Measurements from ENCODE around the gene FADS1. TPM values are rescaled to one million over a fixed set of nuclear protein-coding genes. Genes with fewer than 3 reads are reported as not detected.

Gene FADS1
- total RNA-seq, 1 donor from 2014 or later, result 74.6 TPM

DNA sequence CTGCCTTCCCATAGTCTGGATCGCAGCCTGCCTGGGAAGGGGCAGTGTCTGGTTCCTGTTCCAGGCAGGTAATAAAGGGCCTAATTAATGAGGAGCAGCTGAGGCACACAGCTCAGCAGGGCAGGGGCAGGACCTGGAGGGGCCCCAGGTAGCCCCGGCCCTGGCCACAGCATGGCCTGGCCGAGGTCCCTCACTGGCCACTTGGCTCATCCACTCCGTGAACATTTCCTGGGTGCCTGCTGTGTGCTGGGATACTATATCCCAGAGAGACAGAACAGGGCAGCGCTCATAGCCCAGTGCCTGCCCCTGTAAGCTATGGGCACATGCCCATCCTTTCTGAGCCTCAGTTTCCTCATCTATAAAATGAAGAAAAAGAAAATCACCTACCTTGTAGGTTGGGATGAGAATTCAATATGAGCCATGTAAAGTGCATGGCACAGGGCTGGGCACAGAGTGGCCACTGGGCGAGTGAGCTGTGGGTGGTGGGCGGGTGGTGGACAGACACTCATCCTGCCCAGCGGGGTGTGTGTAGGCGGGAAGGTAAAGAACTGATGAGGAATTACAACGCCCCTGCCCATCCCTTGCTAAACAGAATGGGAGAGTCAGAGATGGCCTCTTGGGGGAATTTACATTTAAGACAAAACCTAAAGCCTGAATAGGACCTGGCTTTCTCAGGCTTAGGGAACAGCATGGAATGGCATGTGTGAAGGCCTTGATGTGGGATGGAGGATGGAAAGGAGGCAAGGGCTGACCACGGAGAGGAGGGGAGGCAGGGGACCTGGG is 55.2 kb downstream of the FADS1 start:
- Mint-ChIP-seq H3K9me3 (ENCODE audit: unreplicated experiment) (no peaks in the 10 kb centered on the region), H3K27ac (ENCODE audit: unreplicated experiment) (no peak overlapping the region), H3K27me3 (ENCODE audit: low read depth, unreplicated experiment) (no peaks in the 10 kb centered on the region), H3K4me3 (ENCODE audit: unreplicated experiment) (no peak overlapping the region), H3K36me3 (ENCODE audit: low read depth, unreplicated experiment) (peaks cover 4% of the 10 kb centered on the region), H3K4me1 (ENCODE audit: low read depth, unreplicated experiment) (peaks cover 24% of the 10 kb centered on the region)
- Histone ChIP-seq H3K27me3 (ENCODE audit: insufficient read depth, low read length) (no peaks in the 10 kb centered on the region), H3K79me2 (ENCODE audit: insufficient read depth, low read length) (peaks cover 53% of the 10 kb centered on the region), H3K36me3 (ENCODE audit: insufficient read depth, low read length) (no peaks in the 10 kb centered on the region), H3K4me1 (ENCODE audit: insufficient read depth, low read length) (peaks cover 28% of the 10 kb centered on the region), H3K9ac (ENCODE audit: low read length) (no peak overlapping the region), H4K20me1 (ENCODE audit: insufficient read depth, low read length) (peaks cover 14% of the 10 kb centered on the region), H3K9me3 (ENCODE audit: insufficient read depth, low read depth, low read length) (no peaks in the 10 kb centered on the region), H3K4me3 (ENCODE audit: insufficient read depth, low read depth, low read length) (no peak overlapping the region), H2AFZ (ENCODE audit: low read depth, low read length) (no peak overlapping the region), H3K4me2 (ENCODE audit: low read length) (no peak overlapping the region), H3K27ac (ENCODE audit: low read depth, low read length) (no peak overlapping the region)
- no peak for TF ChIP-seq EZH2 (IDR thresholded peaks at IDR 0.05; ENCODE audit: insufficient read depth, low read length)
- TF ChIP-seq, protein P1, sequence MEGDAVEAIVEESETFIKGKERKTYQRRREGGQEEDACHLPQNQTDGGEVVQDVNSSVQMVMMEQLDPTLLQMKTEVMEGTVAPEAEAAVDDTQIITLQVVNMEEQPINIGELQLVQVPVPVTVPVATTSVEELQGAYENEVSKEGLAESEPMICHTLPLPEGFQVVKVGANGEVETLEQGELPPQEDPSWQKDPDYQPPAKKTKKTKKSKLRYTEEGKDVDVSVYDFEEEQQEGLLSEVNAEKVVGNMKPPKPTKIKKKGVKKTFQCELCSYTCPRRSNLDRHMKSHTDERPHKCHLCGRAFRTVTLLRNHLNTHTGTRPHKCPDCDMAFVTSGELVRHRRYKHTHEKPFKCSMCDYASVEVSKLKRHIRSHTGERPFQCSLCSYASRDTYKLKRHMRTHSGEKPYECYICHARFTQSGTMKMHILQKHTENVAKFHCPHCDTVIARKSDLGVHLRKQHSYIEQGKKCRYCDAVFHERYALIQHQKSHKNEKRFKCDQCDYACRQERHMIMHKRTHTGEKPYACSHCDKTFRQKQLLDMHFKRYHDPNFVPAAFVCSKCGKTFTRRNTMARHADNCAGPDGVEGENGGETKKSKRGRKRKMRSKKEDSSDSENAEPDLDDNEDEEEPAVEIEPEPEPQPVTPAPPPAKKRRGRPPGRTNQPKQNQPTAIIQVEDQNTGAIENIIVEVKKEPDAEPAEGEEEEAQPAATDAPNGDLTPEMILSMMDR (IDR thresholded peaks at IDR 0.05; ENCODE audit: insufficient read depth, low read depth, low read length), result no peak
- FAIRE-seq, result no peak
- DNase-seq (ENCODE audit: low read depth), result no peak

DNA sequence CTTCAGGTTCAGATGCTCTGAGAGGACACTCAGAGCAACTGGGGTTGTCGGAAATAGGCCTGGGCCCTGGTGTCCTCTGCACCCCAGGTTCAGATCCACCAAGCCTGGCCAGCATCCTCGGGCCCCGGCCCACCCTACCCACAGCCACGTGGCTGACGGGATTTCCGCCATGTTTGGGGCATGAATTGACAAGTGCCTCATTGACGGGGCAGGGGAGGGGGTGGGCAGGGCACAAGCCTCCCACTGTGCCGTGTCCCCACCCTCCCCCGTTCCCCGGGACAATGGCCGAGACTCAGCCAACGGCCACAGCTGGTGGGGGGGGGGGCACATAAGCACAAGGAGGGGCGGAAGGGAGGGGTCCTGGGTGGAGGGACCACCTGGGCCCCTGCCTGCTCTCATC is 55.9 kb downstream of the FADS1 start:
- peaks cover 4% of the 10 kb centered on the region for H3K36me3 Mint-ChIP-seq (ENCODE audit: low read depth, unreplicated experiment)
- no peak overlapping the region for H3K4me3 Mint-ChIP-seq (ENCODE audit: unreplicated experiment)
- no peaks in the 10 kb centered on the region for H3K36me3 ChIP-seq (ENCODE audit: insufficient read depth, low read length)
- no peak for FAIRE-seq
- no peaks in the 10 kb centered on the region for H3K27me3 ChIP-seq (ENCODE audit: insufficient read depth, low read length)
- no peaks in the 10 kb centered on the region for H3K27me3 Mint-ChIP-seq (ENCODE audit: low read depth, unreplicated experiment)
- H3K79me2 ChIP-seq (ENCODE audit: insufficient read depth, low read length), result peaks cover 58% of the 10 kb centered on the region
- TF ChIP-seq, protein P1 (IDR thresholded peaks at IDR 0.05; ENCODE audit: insufficient read depth, low read depth, low read length), result no peak
- TF ChIP-seq EZH2 (IDR thresholded peaks at IDR 0.05; ENCODE audit: insufficient read depth, low read length), result no peak
- H3K27ac ChIP-seq (ENCODE audit: low read depth, low read length), result no peak overlapping the region
- no peak overlapping the region for H3K4me2 ChIP-seq (ENCODE audit: low read length)
- H3K4me1 ChIP-seq (ENCODE audit: insufficient read depth, low read length), result peaks cover 35% of the 10 kb centered on the region
- peaks cover 28% of the 10 kb centered on the region for H3K4me1 Mint-ChIP-seq (ENCODE audit: low read depth, unreplicated experiment)
- H3K9ac ChIP-seq (ENCODE audit: low read length), result no peak overlapping the region
- no peak overlapping the region for H3K4me3 ChIP-seq (ENCODE audit: insufficient read depth, low read depth, low read length)
- H3K9me3 ChIP-seq (ENCODE audit: insufficient read depth, low read depth, low read length), result no peaks in the 10 kb centered on the region
- H3K27ac Mint-ChIP-seq (ENCODE audit: unreplicated experiment), result no peak overlapping the region
- H2AFZ ChIP-seq (ENCODE audit: low read depth, low read length), result no peak overlapping the region
- H3K9me3 Mint-ChIP-seq (ENCODE audit: unreplicated experiment), result no peaks in the 10 kb centered on the region
- DNase-seq (ENCODE audit: low read depth), result no peak
- peaks cover 14% of the 10 kb centered on the region for H4K20me1 ChIP-seq (ENCODE audit: insufficient read depth, low read length)

Measured in astrocyte (in vitro differentiated cells and primary cell).